CD14-positive monocyte (primary cell): Measurements from ENCODE around the gene TIGD6. TPM values are rescaled to one million over a fixed set of nuclear protein-coding genes. Genes with fewer than 3 reads are reported as not detected.
A peak's percentile ranks its signal among the peaks of the same experiment; 100 is the strongest.

Source experiments
- DNase-seq, 3 donors: peaks; one replicate each; pipeline ENCODE4 v3.0.0-alpha.2; 2011 to 2022
- H2AFZ ChIP-seq: 2 replicates; pipeline ENCODE4 v1.6.0; 2012; ENCODE audit warnings: mild to moderate bottlenecking, low read depth, low read length, inconsistent platforms; ENCODE audit not compliant: insufficient read depth, poor library complexity, severe bottlenecking
- H3K27ac ChIP-seq, 2 donors: 1 replicate in 1 of 2; 2 replicates in 1 of 2; pipeline ENCODE4 v1.5.1; 2012 to 2013; ENCODE audit warnings: low read length in 2 of 2, control low read depth in 1 of 2, inconsistent platforms in 1 of 2, low read depth in 1 of 2, mild to moderate bottlenecking in 1 of 2
- H3K27me3 ChIP-seq, 2 donors: one replicate each; pipeline versions ENCODE4 v1.6.0 to v1.6.1; 2011 to 2013; ENCODE audit warnings: low read length in 2 of 2; ENCODE audit not compliant: control insufficient read depth in 2 of 2, insufficient read depth in 2 of 2
- H3K36me3 ChIP-seq, 2 donors: replicated peaks in 1 of 2; 1 replicate in 1 of 2; 2 replicates in 1 of 2; pipeline versions ENCODE4 v1.5.1 to v1.6.1; 2012 to 2013; ENCODE audit warnings: low read length in 2 of 2, control low read depth in 1 of 2, inconsistent platforms in 1 of 2, mild to moderate bottlenecking in 1 of 2; ENCODE audit not compliant: insufficient read depth in 2 of 2, control insufficient read depth in 1 of 2
- H3K4me1 ChIP-seq, 2 donors: 1 replicate in 1 of 2; 2 replicates in 1 of 2; pipeline versions ENCODE4 v1.5.1 to v1.6.1; 2012 to 2013; ENCODE audit warnings: low read length in 2 of 2, control low read depth in 1 of 2, inconsistent platforms in 1 of 2, mild to moderate bottlenecking in 1 of 2, moderate library complexity in 1 of 2; ENCODE audit not compliant: insufficient read depth in 2 of 2, control insufficient read depth in 1 of 2
- H3K4me2 ChIP-seq: replicated peaks from 2 replicates; pipeline ENCODE3; 2012; ENCODE audit warnings: low read length, moderate library complexity, mild to moderate bottlenecking; ENCODE audit not compliant: poor library complexity, severe bottlenecking; ENCODE audit errors: extremely low read depth
- H3K4me3 ChIP-seq, 3 experiments: fragments of 200-600 bp in 1 of 3; sonication (generic) in 1 of 3; replicated peaks in 1 of 3; 1 replicate in 2 of 3; 2 replicates in 1 of 3; pipeline ENCODE4 v1.5.1; 2011 to 2013; ENCODE audit warnings: low read length in 3 of 3, mild to moderate bottlenecking in 3 of 3, control low read depth in 2 of 3, low read depth in 2 of 3, inconsistent platforms in 1 of 3, moderate library complexity in 1 of 3
- H3K79me2 ChIP-seq: 2 replicates; pipeline ENCODE4 v1.6.0; 2012; ENCODE audit warnings: mild to moderate bottlenecking, control low read depth, inconsistent platforms, low read length, moderate library complexity; ENCODE audit not compliant: insufficient read depth
- H3K9ac ChIP-seq: 2 replicates; pipeline ENCODE4 v1.6.0; 2017; ENCODE audit warnings: low read length, mild to moderate bottlenecking; ENCODE audit not compliant: insufficient read depth, poor library complexity, severe bottlenecking
- H3K9me3 ChIP-seq, 2 donors: replicated peaks in 1 of 2; 1 replicate in 1 of 2; 2 replicates in 1 of 2; pipeline versions ENCODE4 v1.5.1 to v1.6.1; 2012 to 2013; ENCODE audit warnings: low read length in 2 of 2, control low read depth in 1 of 2; ENCODE audit not compliant: control insufficient read depth in 1 of 2, insufficient read depth in 1 of 2
- H4K20me1 ChIP-seq: 2 replicates; pipeline ENCODE4 v1.6.0; 2012; ENCODE audit warnings: mild to moderate bottlenecking, low read length, control low read depth, moderate library complexity; ENCODE audit not compliant: insufficient read depth
- H3K27ac Mint-ChIP-seq, 7 donors: one replicate each; pipeline ENCODE4 v1.8.0; 2020; ENCODE audit warnings: mild to moderate bottlenecking in 7 of 7, mixed read lengths in 7 of 7, moderate library complexity in 6 of 7, inconsistent platforms in 2 of 7
- H3K27me3 Mint-ChIP-seq, 3 donors: one replicate each; pipeline ENCODE4 v1.8.0; 2021 to 2022; ENCODE audit warnings: low read depth in 3 of 3, mild to moderate bottlenecking in 3 of 3, mixed read lengths in 3 of 3, moderate library complexity in 3 of 3, inconsistent platforms in 1 of 3
- H3K36me3 Mint-ChIP-seq, 2 donors: one replicate each; pipeline ENCODE4 v1.8.0; 2020; ENCODE audit warnings: mixed read lengths in 2 of 2, inconsistent platforms in 1 of 2, mild to moderate bottlenecking in 1 of 2
- H3K4me1 Mint-ChIP-seq: one replicate; pipeline ENCODE4 v1.8.0; 2020; ENCODE audit warnings: mild to moderate bottlenecking, mixed read lengths
- H3K4me3 Mint-ChIP-seq, 2 donors: one replicate each; pipeline ENCODE4 v1.8.0; 2020; ENCODE audit warnings: mild to moderate bottlenecking in 2 of 2, mixed read lengths in 2 of 2, moderate library complexity in 1 of 2
- H3K9me3 Mint-ChIP-seq, 7 donors: one replicate each; pipeline ENCODE4 v1.8.0; 2020 to 2022; ENCODE audit warnings: mixed read lengths in 7 of 7, mild to moderate bottlenecking in 6 of 7, moderate library complexity in 6 of 7, inconsistent platforms in 2 of 7
- CTCF ChIP-seq: fragments of 200-600 bp; IDR thresholded peaks from one replicate; pipeline ENCODE4 v1.8.0; 2022; ENCODE audit warnings: antibody characterized with exemption, mild to moderate bottlenecking
- WGBS: methylation state at CpG from one replicate; pipeline ENCODE4 v1.1.5; 2013; ENCODE audit warnings: missing lambda C conversion rate; ENCODE audit not compliant: insufficient coverage; 5-methylcytosine and 5-hydroxymethylcytosine counted together
- intact Hi-C, 2 donors: fragments of 100-400 bp; cut with micrococcal nuclease; formaldehyde crosslinking; loops; one replicate each; pipeline versions ENCODE4 v1.15.0 to v1.15.1; 2023
- polyA plus RNA-seq, 3 donors: library from polyadenylated mRNA; depleted of rRNA in 1 of 3; unstranded in 2 of 3; stranded (reverse) in 1 of 3; fragments of 300-500 nt in 2 of 3; fragments of >200 nt in 1 of 3; fragmentation: Illumina TruSeq in 2 of 3; gene quantifications; 1 replicate in 2 of 3; 2 replicates in 1 of 3; pipeline ENCODE4 v1.2.3, GENCODE V29; 2012 to 2021

TIGD6 gene
- polyA plus RNA-seq, 3 donors = 0.88 to 2.5 (median 1.8) TPM

GRCh38 chr5:149948993-149949392 lies 51.5 kb downstream of the TIGD6 start:
- WGBS = 83% methylated on average over 1 of the region's 5 CpGs
- peak in 1 of 3 donors; percentile 39 for DNase-seq
- Mint-ChIP-seq H3K4me3 (no peak overlapping the region), H3K9me3 (peaks cover 0 to 1% (median 0%) of the 10 kb centered on the region in 7 donors), H3K27me3 (peaks cover 0 to 4% (median 0%) of the 10 kb centered on the region in 3 donors), H3K27ac (no peak overlapping the region), H3K36me3 (no peaks in the 10 kb centered on the region), H3K4me1 (peaks cover 1% of the 10 kb centered on the region)
- Histone ChIP-seq H2AFZ (no peak overlapping the region), H3K4me1 (no peaks in the 10 kb centered on the region), H3K9me3 (no peaks in the 10 kb centered on the region), H4K20me1 (no peaks in the 10 kb centered on the region), H3K27me3 (no peaks in the 10 kb centered on the region), H3K4me2 (no peak overlapping the region), H3K4me3 (no peak overlapping the region), H3K9ac (no peak overlapping the region), H3K79me2 (no peaks in the 10 kb centered on the region), H3K27ac (no peak overlapping the region), H3K36me3 (no peaks in the 10 kb centered on the region)
- intact Hi-C loops = loop anchor here in 1 of 2 donors (10.0 kb wide), 1 partner anchor 274 kb away; no protein-coding TSS in a partner anchor
- no peak for TF ChIP-seq CTCF

GRCh38 chr5:149946118-149946517 lies 54.3 kb downstream of the TIGD6 start:
- Mint-ChIP-seq H3K36me3 (no peaks in the 10 kb centered on the region), H3K27me3 (peaks cover 0 to 2% (median 1%) of the 10 kb centered on the region in 3 donors), H3K9me3 (peaks cover 0 to 1% (median 0%) of the 10 kb centered on the region in 7 donors), H3K27ac (no peak overlapping the region), H3K4me1 (peaks cover 19% of the 10 kb centered on the region), H3K4me3 (no peak overlapping the region)
- no peak for DNase-seq
- Histone ChIP-seq H3K79me2 (no peaks in the 10 kb centered on the region), H3K27me3 (no peaks in the 10 kb centered on the region), H3K9me3 (no peaks in the 10 kb centered on the region), H3K9ac (no peak overlapping the region), H3K27ac (no peak overlapping the region), H3K4me1 (peaks cover 5 to 11% of the 10 kb centered on the region in 2 donors), H3K36me3 (no peaks in the 10 kb centered on the region), H3K4me2 (no peak overlapping the region), H4K20me1 (no peaks in the 10 kb centered on the region), H3K4me3 (no peak overlapping the region), H2AFZ (no peak overlapping the region)
- no peak for TF ChIP-seq CTCF
- WGBS = 79% methylated on average over 2 of the region's 3 CpGs
- intact Hi-C loops = loop anchor here in 1 of 2 donors (10.0 kb wide), 1 partner anchor 271 kb away; no protein-coding TSS in a partner anchor
